ENCODE results near the gene RELA.

DNA sequence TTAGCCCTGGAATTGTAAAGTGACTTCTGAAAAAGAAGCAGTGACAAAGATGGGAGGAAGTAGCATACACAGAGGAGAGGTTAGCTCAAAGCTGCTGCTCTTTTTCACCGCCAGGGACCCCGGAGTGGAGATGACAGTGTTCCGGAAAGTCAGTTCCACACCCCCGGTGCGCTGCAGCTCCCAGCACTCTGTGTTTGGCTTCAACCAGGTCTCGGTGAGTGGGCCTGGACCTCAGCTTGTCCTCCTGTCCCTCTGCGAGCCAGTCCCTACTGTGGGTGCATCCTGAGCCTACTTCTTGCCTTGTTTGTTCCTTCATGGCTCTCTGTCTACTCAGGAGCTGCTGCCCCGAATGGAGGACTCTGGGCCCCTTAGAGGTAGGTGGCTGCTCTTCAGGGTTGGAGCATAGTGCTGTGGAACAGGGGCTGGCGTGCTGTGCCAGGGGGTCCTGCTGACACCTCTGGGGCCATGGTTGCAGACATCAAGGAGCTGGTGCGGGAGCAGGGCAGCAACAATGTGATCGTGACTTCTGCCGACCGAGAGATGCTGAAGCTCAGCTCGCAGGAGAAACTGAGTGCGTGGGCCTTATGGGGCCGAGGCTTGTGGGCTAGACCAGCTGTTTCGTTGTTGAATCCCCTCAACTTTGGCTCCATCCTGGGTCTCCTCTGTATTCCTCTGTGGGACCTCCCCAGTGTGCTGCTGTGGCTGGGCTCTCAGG, 45.4 kb downstream of the RELA start:
- TF ChIP-seq FOXM1 (IDR thresholded peaks at IDR 0.05; ENCODE audit: low read depth) (no peak), RAD21 (IDR thresholded peaks at IDR 0.05; ENCODE audit: low read length) (no peak)
